Islet of Langerhans (tissue), 1 donor: ENCODE results near the gene ITK.
"Not testable (repeated sequence)": the region's sequence is repeated elsewhere in the genome, so short reads cannot be mapped to it uniquely, and the experiment has no call there.

Experiments
- FAIRE-seq: peaks from one replicate; lab custom pipeline; 2011; peaks lifted over from hg19 to GRCh38; lab: Jason Lieb, UNC

ITK gene

GRCh38 chr5:157213527-157214243, 33.0 kb downstream of the ITK start:
- FAIRE-seq, result no peak

- no peak for FAIRE-seq
Observed at GRCh38 chr5:157214415-157214814, 33.8 kb downstream of the ITK start.

- no peak for FAIRE-seq
Observed at GRCh38 chr5:157214861-157215513, 34.3 kb downstream of the ITK start.

- FAIRE-seq, result no peak
Observed at GRCh38 chr5:157215514-157216167, 35.0 kb downstream of the ITK start.

GRCh38 chr5:157216391-157217142, 35.9 kb downstream of the ITK start:
- no peak for FAIRE-seq

- FAIRE-seq, result no peak
Observed at GRCh38 chr5:157217289-157218024, 36.8 kb downstream of the ITK start.

GRCh38 chr5:157219491-157220271, 39.0 kb downstream of the ITK start:
- no peak for FAIRE-seq

GRCh38 chr5:157221959-157222358, 41.3 kb downstream of the ITK start:
- no peak for FAIRE-seq

- FAIRE-seq, result no peak
Observed at GRCh38 chr5:157222506-157223230, 42.0 kb downstream of the ITK start.

GRCh38 chr5:157225469-157226422, 45.1 kb downstream of the ITK start:
- FAIRE-seq, result no peak

GRCh38 chr5:157230610-157231009, 50.0 kb downstream of the ITK start:
- FAIRE-seq, result no peak

GRCh38 chr5:157232706-157233105, 52.1 kb downstream of the ITK start:
- no peak for FAIRE-seq

- no peak for FAIRE-seq
Observed at GRCh38 chr5:157233515-157233914, 52.9 kb downstream of the ITK start.

GRCh38 chr5:157236423-157236822, 55.8 kb downstream of the ITK start:
- FAIRE-seq, result no peak

- no peak for FAIRE-seq
Observed at GRCh38 chr5:157241483-157241882, 60.8 kb downstream of the ITK start.

GRCh38 chr5:157244704-157245103, 64.1 kb downstream of the ITK start:
- FAIRE-seq, result not testable (repeated sequence)

- FAIRE-seq, result no peak
Observed at GRCh38 chr5:157245476-157245875, 64.8 kb downstream of the ITK start.

GRCh38 chr5:157245886-157246285, 65.2 kb downstream of the ITK start:
- FAIRE-seq, result no peak

- no peak for FAIRE-seq
Observed at GRCh38 chr5:157247267-157247666, 66.6 kb downstream of the ITK start.
